ENCODE measurements around the gene KCNJ16.

- no peak for TF ChIP-seq CTCF (conservative IDR thresholded peaks at IDR 0.05; ENCODE audit: low read length)
- no peak for TF ChIP-seq EZH2phosphoT487 (IDR thresholded peaks at IDR 0.05; ENCODE audit: borderline replicate concordance)
Measured at GRCh38 chr17:70028397-70028796, 46.6 kb upstream of the KCNJ16 start.

Measured in Loucy (cell line).